GM21576 (cell line): ENCODE results near the gene PHB1.
"Not testable (repeated sequence)": the region's sequence is repeated elsewhere in the genome, so short reads cannot be mapped to it uniquely, and the experiment has no call there.

Experiments used
- ATAC-seq: cut with Tn5 transposase; IDR thresholded peaks from one replicate; pipeline ENCODE4 v1.9.1; 2021; ENCODE audit warnings: mild to moderate bottlenecking, moderate library complexity; ENCODE audit not compliant: unreplicated experiment

The PHB1 gene

GRCh38 chr17:49439673-49440571 lies 25.2 kb upstream of the PHB1 start:
- ATAC-seq, result no peak

GRCh38 chr17:49439305-49439672 lies 24.6 kb upstream of the PHB1 start:
- ATAC-seq, result no peak

GRCh38 chr17:49438436-49439278 lies 24.0 kb upstream of the PHB1 start:
- no peak for ATAC-seq

- no peak for ATAC-seq
Observed at GRCh38 chr17:49437696-49438435, 23.2 kb upstream of the PHB1 start.

- ATAC-seq, result no peak
Observed at GRCh38 chr17:49436174-49436573, 21.5 kb upstream of the PHB1 start.

GRCh38 chr17:49435671-49436029 lies 21.0 kb upstream of the PHB1 start:
- no peak for ATAC-seq

- ATAC-seq, result no peak
Observed at GRCh38 chr17:49434821-49435670, 20.4 kb upstream of the PHB1 start.

- no peak for ATAC-seq
Observed at GRCh38 chr17:49433000-49433694, 18.5 kb upstream of the PHB1 start.

- ATAC-seq, result no peak
Observed at GRCh38 chr17:49431743-49432142, 17.1 kb upstream of the PHB1 start.

GRCh38 chr17:49425004-49425286 lies 10.3 kb upstream of the PHB1 start:
- ATAC-seq, result no peak

- ATAC-seq, result not testable (repeated sequence)
Observed at GRCh38 chr17:49424276-49425003, 9.8 kb upstream of the PHB1 start.

- no peak for ATAC-seq
Observed at GRCh38 chr17:49422714-49423113, 8.0 kb upstream of the PHB1 start.

GRCh38 chr17:49419761-49420160 lies 5.1 kb upstream of the PHB1 start:
- ATAC-seq, result not testable (repeated sequence)

GRCh38 chr17:49418754-49419740 lies 4.4 kb upstream of the PHB1 start:
- not testable (repeated sequence) for ATAC-seq

- no peak for ATAC-seq
Observed at GRCh38 chr17:49414271-49414621, 436 bp downstream of the PHB1 start.

GRCh38 chr17:49409066-49409465 lies 5.6 kb downstream of the PHB1 start:
- no peak for ATAC-seq

GRCh38 chr17:49407981-49408501 lies 6.6 kb downstream of the PHB1 start:
- peak; percentile 75 for ATAC-seq

- no peak for ATAC-seq
Observed at GRCh38 chr17:49407086-49407485, 7.6 kb downstream of the PHB1 start.
